ENCODE measurements around the gene PTGFRN.

Gene PTGFRN

DNA sequence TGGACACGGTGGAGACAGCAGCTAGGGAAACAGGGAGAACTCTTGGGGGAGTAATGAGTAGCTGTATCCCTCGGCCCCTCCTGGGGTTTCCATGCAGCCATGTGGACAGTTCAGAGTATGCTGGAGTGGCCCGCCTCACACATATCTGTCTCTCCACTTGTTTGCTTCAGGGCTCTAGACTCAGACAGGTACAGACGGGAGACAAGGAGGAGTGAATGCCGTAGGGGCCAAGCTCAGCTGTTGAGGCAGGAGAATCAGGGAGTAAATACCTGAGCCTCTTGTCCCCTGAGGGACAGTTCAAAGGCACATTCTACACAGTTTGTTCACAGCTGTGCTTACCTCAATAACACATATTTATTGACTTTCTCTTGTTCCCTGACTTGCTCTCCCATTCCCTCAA, 7.7 kb upstream of the PTGFRN start:
- no peak for DNase-seq (ENCODE audit: extremely low read depth, low read depth)
- no peak overlapping the region for H3K4me3 ChIP-seq (replicated peaks; ENCODE audit: low read depth, low read length)
- no peak for TF ChIP-seq CTCF (IDR thresholded peaks at IDR 0.05; ENCODE audit: low read depth, low read length, missing control alignments)

GRCh38 chr1:116902723-116903383, 6.9 kb upstream of the PTGFRN start:
- no peak for DNase-seq (ENCODE audit: extremely low read depth, low read depth)
- TF ChIP-seq CTCF (IDR thresholded peaks at IDR 0.05; ENCODE audit: low read depth, low read length, missing control alignments) = no peak
- no peak overlapping the region for H3K4me3 ChIP-seq (replicated peaks; ENCODE audit: low read depth, low read length)

GRCh38 chr1:116904791-116905320, 4.9 kb upstream of the PTGFRN start:
- no peak for DNase-seq (ENCODE audit: extremely low read depth, low read depth)
- no peak overlapping the region for H3K4me3 ChIP-seq (replicated peaks; ENCODE audit: low read depth, low read length)
- no peak for TF ChIP-seq CTCF (IDR thresholded peaks at IDR 0.05; ENCODE audit: low read depth, low read length, missing control alignments)

- TF ChIP-seq CTCF (IDR thresholded peaks at IDR 0.05; ENCODE audit: low read depth, low read length, missing control alignments) = no peak
- H3K4me3 ChIP-seq (replicated peaks; ENCODE audit: low read depth, low read length) = no peak overlapping the region
- no peak for DNase-seq (ENCODE audit: extremely low read depth, low read depth)
Measured at GRCh38 chr1:116906812-116907211, 2.9 kb upstream of the PTGFRN start.

DNA sequence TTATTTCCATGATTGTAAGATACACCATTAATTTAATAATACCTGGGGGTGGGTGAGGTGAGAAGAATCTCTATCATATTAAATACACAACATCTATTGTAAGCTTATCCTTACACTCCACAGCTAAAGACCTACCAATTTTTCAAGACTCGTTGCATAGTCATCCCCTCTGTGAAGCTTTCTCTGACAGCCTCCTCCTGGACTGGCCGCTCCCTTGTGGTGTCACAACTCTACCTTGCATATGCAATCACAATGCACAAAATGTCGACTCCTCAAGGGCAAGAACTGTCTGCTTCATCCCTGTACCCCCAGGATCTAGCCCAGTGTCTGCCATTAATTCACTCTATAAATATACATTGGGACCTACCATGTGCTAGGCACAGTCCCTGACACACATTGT, 2.4 kb upstream of the PTGFRN start:
- H3K4me3 ChIP-seq (replicated peaks; ENCODE audit: low read depth, low read length) = no peak overlapping the region
- no peak for TF ChIP-seq CTCF (IDR thresholded peaks at IDR 0.05; ENCODE audit: low read depth, low read length, missing control alignments)
- no peak for DNase-seq (ENCODE audit: extremely low read depth, low read depth)

DNA sequence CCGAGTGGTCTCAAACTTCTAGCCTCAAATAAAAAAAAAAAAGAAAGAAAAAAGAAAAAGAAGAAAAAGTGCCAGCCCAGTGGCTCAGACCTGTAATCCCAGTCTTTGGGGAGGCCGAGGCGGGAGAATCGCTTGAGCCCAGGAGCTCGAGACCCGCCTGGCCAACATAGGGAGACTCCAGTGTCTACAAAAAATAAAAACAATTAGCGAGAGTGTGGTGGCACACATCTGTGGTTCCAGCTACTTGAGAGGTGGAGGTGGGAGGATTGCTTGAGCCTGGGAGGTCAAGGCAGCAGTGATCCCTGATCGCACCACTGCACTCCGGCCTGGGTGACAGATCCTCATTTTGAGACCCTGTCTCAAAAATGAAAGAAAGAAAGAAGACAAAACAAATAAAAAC, 1.4 kb upstream of the PTGFRN start:
- DNase-seq (ENCODE audit: extremely low read depth, low read depth) = no peak
- TF ChIP-seq CTCF (IDR thresholded peaks at IDR 0.05; ENCODE audit: low read depth, low read length, missing control alignments) = no peak
- H3K4me3 ChIP-seq (replicated peaks; ENCODE audit: low read depth, low read length) = no peak overlapping the region
